T-cell (primary cell): ENCODE results near the gene ANKH. TPM values are rescaled to one million over a fixed set of nuclear protein-coding genes. Genes with fewer than 3 reads are reported as not detected.
"Not testable (repeated sequence)": the region's sequence is repeated elsewhere in the genome, so short reads cannot be mapped to it uniquely, and the experiment has no call there.

Experiments
- ATAC-seq, 4 experiments: fragments of 200-7000 bp in 3 of 4; fragments of 150-1000 bp in 1 of 4; cut with Tn5 transposase; replicated peaks in 1 of 4; 1 replicate in 3 of 4; 2 replicates in 1 of 4; pipeline ENCODE4 v1.10.0; 2021; ENCODE audit warnings: moderate library complexity in 3 of 4, mild to moderate bottlenecking in 2 of 4, moderate number of reproducible peaks in 1 of 4
- CTCF ChIA-PET, 2 donors: fragments of 300-600 bp; sonication (Branson Sonifier 250); formaldehyde crosslinking; loops; one replicate each; lab custom pipeline; 2022; ENCODE audit warnings: antibody characterized with exemption in 2 of 2; lab: Charles Lee
- POLR2A ChIA-PET, 2 donors: fragments of 300-600 bp; sonication (Branson Sonifier 250); formaldehyde crosslinking; loops; one replicate each; lab custom pipeline; 2022; ENCODE audit warnings: antibody characterized with exemption in 2 of 2; lab: Charles Lee
- DNase-seq, 35 experiments: peaks; one replicate each; pipeline versions ENCODE4 v3.0.0 to v3.0.0-alpha.2; 2013 to 2023
- H3K27ac ChIP-seq: one replicate; pipeline ENCODE4 v1.5.1; 2013; ENCODE audit warnings: low read length
- H3K27me3 ChIP-seq, 2 experiments: replicated peaks in 1 of 2; 1 replicate in 1 of 2; 2 replicates in 1 of 2; pipeline versions ENCODE4 v1.6.1 to v1.7.0; 2013; ENCODE audit warnings: low read length in 1 of 2, mixed read lengths in 1 of 2; ENCODE audit not compliant: control insufficient read depth in 2 of 2, insufficient read depth in 2 of 2; ENCODE audit errors: extremely low read depth in 1 of 2
- H3K36me3 ChIP-seq, 2 donors: 1 replicate in 1 of 2; 2 replicates in 1 of 2; pipeline versions ENCODE4 v1.6.1 to v1.7.0; 2013; ENCODE audit warnings: low read length in 1 of 2; ENCODE audit not compliant: control insufficient read depth in 2 of 2, insufficient read depth in 1 of 2; ENCODE audit errors: extremely low read depth in 1 of 2
- H3K4me1 ChIP-seq, 2 experiments: 1 replicate in 1 of 2; 2 replicates in 1 of 2; pipeline versions ENCODE4 v1.6.1 to v1.7.0; 2013; ENCODE audit warnings: low read length in 2 of 2, mixed read lengths in 1 of 2; ENCODE audit not compliant: insufficient read depth in 2 of 2, control insufficient read depth in 1 of 2; ENCODE audit errors: extremely low read depth in 1 of 2
- H3K4me3 ChIP-seq, 2 donors: 1 replicate in 1 of 2; 2 replicates in 1 of 2; pipeline versions ENCODE4 v1.5.1 to v1.7.0; 2013; ENCODE audit warnings: mild to moderate bottlenecking in 2 of 2, low read length in 1 of 2, moderate library complexity in 1 of 2; ENCODE audit not compliant: control insufficient read depth in 1 of 2; ENCODE audit errors: extremely low read depth in 1 of 2
- H3K9me3 ChIP-seq: 2 replicates; pipeline ENCODE4 v1.7.0; 2013
- H3K27ac Mint-ChIP-seq, 2 donors: one replicate each; pipeline ENCODE4 v1.8.0; 2020 to 2021; ENCODE audit warnings: mild to moderate bottlenecking in 2 of 2, mixed read lengths in 2 of 2
- H3K27me3 Mint-ChIP-seq, 2 donors: one replicate each; pipeline ENCODE4 v1.8.0; 2021 to 2022; ENCODE audit warnings: mixed read lengths in 2 of 2
- H3K36me3 Mint-ChIP-seq: one replicate; pipeline ENCODE4 v1.8.0; 2021; ENCODE audit warnings: mixed read lengths
- H3K4me1 Mint-ChIP-seq, 3 donors: one replicate each; pipeline ENCODE4 v1.8.0; 2020 to 2022; ENCODE audit warnings: mixed read lengths in 3 of 3, mild to moderate bottlenecking in 1 of 3
- H3K4me3 Mint-ChIP-seq, 3 donors: one replicate each; pipeline ENCODE4 v1.8.0; 2020 to 2022; ENCODE audit warnings: mild to moderate bottlenecking in 3 of 3, mixed read lengths in 3 of 3, moderate library complexity in 3 of 3
- H3K9me3 Mint-ChIP-seq, 3 donors: one replicate each; pipeline ENCODE4 v1.8.0; 2020 to 2022; ENCODE audit warnings: mixed read lengths in 3 of 3
- WGBS: methylation state at CpG from one replicate; pipeline ENCODE4 v1.1.5; 2013; ENCODE audit warnings: missing lambda C conversion rate; ENCODE audit not compliant: insufficient coverage; 5-methylcytosine and 5-hydroxymethylcytosine counted together
- total RNA-seq, 35 experiments: library from RNA in 6 of 35; stranded (reverse) in 6 of 35; fragments of 120-200 nt in 1 of 35; gene quantifications; one replicate each; pipeline versions ENCODE4 v1.2.1 to v1.2.4 and lab custom pipeline; 2013 to 2026

ANKH gene
- total RNA-seq, 5 donors from 2014 or later (not counting 1 experiment from before 2014, with no cell fraction given): 98.9 to 200 (median 167) TPM

- H3K27me3 Mint-ChIP-seq: no peaks in the 10 kb centered on the region
- peaks cover 41% of the 10 kb centered on the region for H3K36me3 Mint-ChIP-seq
- Histone ChIP-seq H3K9me3 (no peaks in the 10 kb centered on the region), H3K4me1 (no peaks in the 10 kb centered on the region), H3K4me3 (no peak overlapping the region), H3K27ac (no peak overlapping the region), H3K27me3 (no peaks in the 10 kb centered on the region), H3K36me3 (peaks cover 0 to 16% of the 10 kb centered on the region in 2 donors)
- 75% methylated on average over 6 of the region's 9 CpGs for WGBS
- H3K4me3 Mint-ChIP-seq: no peak overlapping the region
- H3K9me3 Mint-ChIP-seq: no peaks in the 10 kb centered on the region
- peak overlapping the region in 1 of 2 donors; percentile 46 for H3K27ac Mint-ChIP-seq
- POLR2A ChIA-PET: interaction anchor here in 1 of 2 donors (0.7 kb wide), 1 partner anchor 440 kb away, joined by 3 read pairs; no protein-coding TSS in a partner anchor
- H3K4me1 Mint-ChIP-seq: peaks cover 32 to 53% (median 35%) of the 10 kb centered on the region in 3 donors
- DNase-seq (no peak), ATAC-seq (no peak)
- CTCF ChIA-PET: interaction anchor here (0.5 to 0.9 kb wide), 3 partner anchors 10 to 734 kb away, joined by 3 to 4 read pairs (median 3); no protein-coding TSS in a partner anchor
Observed at GRCh38 chr5:14850419-14851049, 21.0 kb downstream of the ANKH start.

GRCh38 chr5:14849516-14850294 lies 21.9 kb downstream of the ANKH start:
- H3K27ac Mint-ChIP-seq: peak overlapping the region in 1 of 2 donors; percentile 5
- peaks cover 0 to 19% of the 10 kb centered on the region in 2 donors for H3K36me3 ChIP-seq
- no peaks in the 10 kb centered on the region for H3K9me3 ChIP-seq
- H3K27ac ChIP-seq: no peak overlapping the region
- no peaks in the 10 kb centered on the region for H3K9me3 Mint-ChIP-seq
- POLR2A ChIA-PET: interaction anchor here in 1 of 2 donors (0.7 kb wide), 1 partner anchor 440 kb away, joined by 3 read pairs; no protein-coding TSS in a partner anchor
- H3K36me3 Mint-ChIP-seq: peaks cover 40% of the 10 kb centered on the region
- WGBS: 92% methylated on average over 6 of the region's 14 CpGs
- no peaks in the 10 kb centered on the region for H3K27me3 Mint-ChIP-seq
- no peaks in the 10 kb centered on the region for H3K4me1 ChIP-seq
- H3K4me1 Mint-ChIP-seq: peaks cover 28 to 52% (median 34%) of the 10 kb centered on the region in 3 donors
- no peak overlapping the region for H3K4me3 Mint-ChIP-seq
- CTCF ChIA-PET: interaction anchor here in 1 of 2 donors (0.9 kb wide), 1 partner anchor 12 kb away, joined by 4 read pairs; no protein-coding TSS in a partner anchor
- ATAC-seq (no peak), DNase-seq (no peak)
- no peak overlapping the region for H3K4me3 ChIP-seq
- H3K27me3 ChIP-seq: no peaks in the 10 kb centered on the region

DNA sequence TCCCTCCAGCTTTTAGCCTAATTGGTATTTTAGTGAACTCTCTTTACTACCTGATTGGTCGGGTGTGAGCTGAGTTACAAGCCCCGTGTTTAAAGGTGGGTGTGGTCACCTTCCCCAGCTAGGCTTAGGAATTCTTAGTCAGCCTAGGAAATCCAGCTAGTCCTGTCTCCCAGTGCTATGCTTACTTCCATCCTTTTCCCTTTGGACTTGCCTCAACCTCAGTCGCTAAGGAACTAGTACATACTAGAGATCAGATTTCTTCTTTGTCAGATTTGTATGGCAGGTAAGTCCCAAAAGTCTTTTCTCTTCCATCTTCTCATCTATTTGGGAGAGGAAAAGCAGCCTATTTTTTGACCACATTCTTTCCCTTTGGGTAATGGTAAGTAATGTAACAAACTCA lies 22.6 kb downstream of the ANKH start:
- H3K27me3 Mint-ChIP-seq, H3K4me1 ChIP-seq, H3K27me3 ChIP-seq, DNase-seq, ATAC-seq, POLR2A ChIA-PET, H3K9me3 ChIP-seq, CTCF ChIA-PET, H3K4me3 ChIP-seq, H3K27ac Mint-ChIP-seq, H3K27ac ChIP-seq, H3K9me3 Mint-ChIP-seq, H3K4me3 Mint-ChIP-seq: not testable (repeated sequence)
- peaks cover 0 to 19% of the 10 kb centered on the region in 2 donors for H3K36me3 ChIP-seq
- Mint-ChIP-seq H3K36me3 (peaks cover 40% of the 10 kb centered on the region), H3K4me1 (peaks cover 22 to 50% (median 28%) of the 10 kb centered on the region in 3 donors)
- no CpG with 5 or more reads among the region's 3 CpGs for WGBS

DNA sequence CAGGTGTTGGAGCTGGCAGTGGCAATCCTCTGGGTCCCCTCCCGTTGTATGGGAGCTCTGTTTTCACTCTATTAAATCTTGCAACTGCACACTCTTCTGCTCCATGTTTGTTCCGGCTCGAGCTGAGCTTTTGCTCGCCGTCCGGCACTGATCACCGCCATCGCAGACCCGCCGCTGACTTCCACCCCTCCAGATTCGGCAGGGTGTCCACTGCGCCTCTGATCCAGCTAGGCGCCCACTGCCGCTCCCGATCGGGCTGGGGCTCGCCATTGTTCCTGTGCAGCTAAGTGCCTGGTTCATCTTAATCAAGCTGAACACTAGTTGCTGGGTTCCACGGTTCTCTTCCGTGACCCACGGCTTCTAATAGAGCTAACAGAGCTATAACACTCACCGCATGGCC lies 23.2 kb downstream of the ANKH start:
- H3K4me1 Mint-ChIP-seq: peaks cover 25 to 49% (median 32%) of the 10 kb centered on the region in 3 donors
- Histone ChIP-seq H3K36me3 (peaks cover 0 to 19% of the 10 kb centered on the region in 2 donors), H3K27ac (no peak overlapping the region), H3K9me3 (no peaks in the 10 kb centered on the region), H3K27me3 (no peaks in the 10 kb centered on the region), H3K4me1 (no peaks in the 10 kb centered on the region), H3K4me3 (no peak overlapping the region)
- no peak for DNase-seq
- no peaks in the 10 kb centered on the region for H3K9me3 Mint-ChIP-seq
- no peak for ATAC-seq
- no peak overlapping the region for H3K4me3 Mint-ChIP-seq
- H3K27me3 Mint-ChIP-seq: no peaks in the 10 kb centered on the region
- ChIA-PET CTCF (interaction anchor here (0.6 kb wide), 2 partner anchors 59 to 89 kb away, joined by 3 to 4 read pairs; no protein-coding TSS in a partner anchor), POLR2A (no interaction called here)
- peaks cover 43% of the 10 kb centered on the region for H3K36me3 Mint-ChIP-seq
- H3K27ac Mint-ChIP-seq: no peak overlapping the region
- 97% methylated on average over 18 of the region's 21 CpGs for WGBS

GRCh38 chr5:14847471-14847870 lies 24.1 kb downstream of the ANKH start:
- POLR2A ChIA-PET: no interaction called here
- H3K9me3 Mint-ChIP-seq: no peaks in the 10 kb centered on the region
- peaks cover 44% of the 10 kb centered on the region for H3K36me3 Mint-ChIP-seq
- peaks cover 0 to 21% of the 10 kb centered on the region in 2 donors for H3K36me3 ChIP-seq
- peaks cover 21 to 45% (median 23%) of the 10 kb centered on the region in 3 donors for H3K4me1 Mint-ChIP-seq
- no peak overlapping the region for H3K27ac ChIP-seq
- H3K4me3 ChIP-seq: no peak overlapping the region
- no peaks in the 10 kb centered on the region for H3K9me3 ChIP-seq
- no peaks in the 10 kb centered on the region for H3K27me3 Mint-ChIP-seq
- no peak overlapping the region for H3K4me3 Mint-ChIP-seq
- WGBS: 100% methylated on average over 3 of the region's 5 CpGs
- ATAC-seq (no peak), DNase-seq (no peak)
- CTCF ChIA-PET: interaction anchor here in 1 of 2 donors (0.6 kb wide), 1 partner anchor 58 kb away, joined by 4 read pairs; no protein-coding TSS in a partner anchor
- no peak overlapping the region for H3K27ac Mint-ChIP-seq
- no peaks in the 10 kb centered on the region for H3K27me3 ChIP-seq
- H3K4me1 ChIP-seq: no peaks in the 10 kb centered on the region

DNA sequence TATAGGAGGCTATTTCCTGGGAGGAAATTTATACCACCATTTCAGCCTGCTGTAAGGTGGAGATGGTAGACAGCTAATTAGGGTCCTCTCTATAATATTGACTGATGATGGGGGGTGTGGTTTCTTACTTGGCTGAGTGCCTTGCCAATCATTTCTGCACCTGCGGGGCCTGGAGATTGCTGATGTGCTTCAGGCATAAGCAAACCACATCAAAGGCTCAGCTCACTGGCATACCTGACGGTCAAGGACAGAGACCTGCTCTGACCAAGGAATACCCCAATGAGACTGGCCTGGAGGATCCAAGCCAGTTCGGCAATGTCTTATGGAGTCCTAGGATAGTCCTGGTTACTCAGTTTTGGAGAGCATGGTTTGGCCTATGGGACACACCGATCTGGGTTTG lies 29.5 kb downstream of the ANKH start:
- Histone ChIP-seq H3K27ac (no peak overlapping the region), H3K4me3 (no peak overlapping the region), H3K9me3 (no peaks in the 10 kb centered on the region), H3K27me3 (no peaks in the 10 kb centered on the region), H3K36me3 (peaks cover 0 to 12% of the 10 kb centered on the region in 2 donors), H3K4me1 (peaks cover 0 to 2% of the 10 kb centered on the region in 2 experiments)
- H3K4me3 Mint-ChIP-seq: no peak overlapping the region
- no peak for ATAC-seq
- WGBS: 50% methylated on average over 2 of the region's 4 CpGs
- ChIA-PET CTCF (no interaction called here), POLR2A (no interaction called here)
- no peak for DNase-seq
- H3K36me3 Mint-ChIP-seq: peaks cover 52% of the 10 kb centered on the region
- H3K27ac Mint-ChIP-seq: no peak overlapping the region
- no peaks in the 10 kb centered on the region for H3K9me3 Mint-ChIP-seq
- H3K27me3 Mint-ChIP-seq: no peaks in the 10 kb centered on the region
- peaks cover 21 to 53% (median 36%) of the 10 kb centered on the region in 3 donors for H3K4me1 Mint-ChIP-seq
